Right lobe of liver (tissue), 4 donors: ENCODE measurements around the gene PIK3CB.
"Not testable (repeated sequence)": the region's sequence is repeated elsewhere in the genome, so short reads cannot be mapped to it uniquely, and the experiment has no call there.

ENCODE experiments used
- CTCF ChIP-seq, 4 donors: fragments of 200-600 bp in 3 of 4; fragments of 450-650 bp in 1 of 4; IDR thresholded peaks; one replicate each; pipeline versions ENCODE4 v1.5.1 to v1.8.0; 2016 to 2022; ENCODE audit warnings: antibody characterized with exemption in 4 of 4, mild to moderate bottlenecking in 2 of 4
- POLR2A ChIP-seq: fragments of 450-650 bp; IDR thresholded peaks from one replicate; pipeline ENCODE4 v1.6.1; 2017; ENCODE audit warnings: antibody characterized with exemption, mild to moderate bottlenecking
- donor health status: DM: no; HTN: no; CAD: no.
- donor health status: DM: no; HTN: no; CAD: no.
- donor health status: DM: no; HTN: yes; CAD: no.

- TF ChIP-seq CTCF (IDR thresholded peaks at IDR 0.05); POLR2A: not testable (repeated sequence)
These were observed 1.1 kb upstream of the PIK3CB start for GRCh38 chr3:138835846-138836245.
